PC-3 (cell line): ENCODE results near the gene WSCD2. TPM values are rescaled to one million over a fixed set of nuclear protein-coding genes. Genes with fewer than 3 reads are reported as not detected.

Source experiments
- ATAC-seq: fragments of 200-7000 bp; cut with Tn5 transposase; 2 replicates; pipeline ENCODE4 v1.9.1; 2020; ENCODE audit warnings: mild to moderate bottlenecking, moderate library complexity
- BruUV-seq: library from RNA; stranded (reverse); fragments of 400-500 nt; replicated peaks from 2 replicates; lab custom pipeline; 2021; lab: Mats Ljungman, UMichigan
- CTCF ChIA-PET: fragments of 300-600 bp; sonication (Branson Sonifier 250); formaldehyde crosslinking; loops from one replicate; lab custom pipeline; 2022; ENCODE audit warnings: antibody characterized with exemption; lab: Charles Lee
- POLR2A ChIA-PET: fragments of 300-600 bp; sonication (Branson Sonifier 250); formaldehyde crosslinking; loops from one replicate; lab custom pipeline; 2022; ENCODE audit warnings: antibody characterized with exemption; ENCODE audit not compliant: unreplicated experiment; lab: Charles Lee
- DNase-seq: peaks from one replicate; pipeline ENCODE4 v3.0.0-alpha.2; 2015
- H2AFZ ChIP-seq: fragments of 300-600 bp; sonication (generic); 2 replicates; pipeline ENCODE4 v1.6.0; 2016; ENCODE audit warnings: antibody characterized with exemption, low read length
- H3F3A ChIP-seq: fragments of 300-600 bp; sonication (generic); one replicate; pipeline ENCODE4 v1.6.0; 2017; ENCODE audit warnings: antibody characterized with exemption, low read length, control low read depth, mild to moderate bottlenecking; ENCODE audit not compliant: unreplicated experiment
- H3K27ac ChIP-seq: fragments of 300-600 bp; sonication (generic); 2 replicates; pipeline ENCODE4 v1.5.1; 2016; ENCODE audit warnings: mild to moderate bottlenecking, low read length
- H3K27me3 ChIP-seq: fragments of 300-600 bp; sonication (generic); 2 replicates; pipeline ENCODE4 v1.6.1; 2016; ENCODE audit warnings: low read length, mixed read lengths
- H3K36me3 ChIP-seq: fragments of 300-600 bp; sonication (generic); 2 replicates; pipeline ENCODE4 v1.6.1; 2016; ENCODE audit warnings: low read depth, mixed run types, low read length, mixed read lengths
- H3K4me1 ChIP-seq: fragments of 300-600 bp; sonication (generic); 2 replicates; pipeline ENCODE4 v1.5.1; 2016; ENCODE audit warnings: low read length; ENCODE audit not compliant: insufficient read depth
- H3K4me2 ChIP-seq: fragments of 300-600 bp; sonication (generic); 2 replicates; pipeline ENCODE4 v1.6.0; 2016; ENCODE audit warnings: low read length
- H3K4me3 ChIP-seq: fragments of 300-600 bp; sonication (generic); 2 replicates; pipeline ENCODE4 v1.5.1; 2016; ENCODE audit warnings: mild to moderate bottlenecking, low read length, mixed read lengths
- H3K79me2 ChIP-seq: fragments of 300-600 bp; sonication (generic); 2 replicates; pipeline ENCODE4 v1.6.1; 2017; ENCODE audit warnings: low read length, mixed read lengths
- H3K9ac ChIP-seq: fragments of 300-600 bp; sonication (generic); 2 replicates; pipeline ENCODE4 v1.6.0; 2016; ENCODE audit warnings: mild to moderate bottlenecking, low read length
- H3K9me2 ChIP-seq: fragments of 300-600 bp; sonication (generic); replicated peaks from 2 replicates; pipeline ENCODE4 v1.6.1; 2016; ENCODE audit warnings: mixed run types, low read length, mixed read lengths
- H3K9me3 ChIP-seq: fragments of 300-600 bp; sonication (generic); 2 replicates; pipeline ENCODE4 v1.6.1; 2016; ENCODE audit warnings: low read length, mixed read lengths
- H4K20me1 ChIP-seq: fragments of 300-600 bp; sonication (generic); 2 replicates; pipeline ENCODE4 v1.6.1; 2016; ENCODE audit warnings: low read length, mixed read lengths
- CTCF ChIP-seq: fragments of 300-600 bp; sonication (generic); conservative IDR thresholded peaks from 2 replicates; pipeline ENCODE4 v1.5.1; 2017; ENCODE audit warnings: antibody characterized with exemption, low read depth, mild to moderate bottlenecking, low read length
- EZH2 ChIP-seq: fragments of 300-600 bp; sonication (generic); IDR thresholded peaks from one replicate; pipeline ENCODE4 v1.6.1; 2017; ENCODE audit warnings: antibody characterized with exemption, mild to moderate bottlenecking, low read length; ENCODE audit not compliant: unreplicated experiment
- EZH2phosphoT487 ChIP-seq: fragments of 300-600 bp; sonication (generic); IDR thresholded peaks from 2 replicates; pipeline ENCODE4 v1.6.1; 2018; ENCODE audit warnings: mild to moderate bottlenecking, antibody characterized with exemption, low read length, borderline replicate concordance
- intact Hi-C: fragments of 100-400 bp; cut with micrococcal nuclease; formaldehyde crosslinking; loops from 2 replicates; pipeline ENCODE4 v1.9.0; 2023
- total RNA-seq: library from RNA; depleted of rRNA; stranded (reverse); fragments of >200 nt; gene quantifications from 2 replicates; pipeline ENCODE4 v1.2.3, GENCODE V29; 2014

Gene WSCD2
- total RNA-seq, 1 experiment from 2014 or later, result not detected

DNA sequence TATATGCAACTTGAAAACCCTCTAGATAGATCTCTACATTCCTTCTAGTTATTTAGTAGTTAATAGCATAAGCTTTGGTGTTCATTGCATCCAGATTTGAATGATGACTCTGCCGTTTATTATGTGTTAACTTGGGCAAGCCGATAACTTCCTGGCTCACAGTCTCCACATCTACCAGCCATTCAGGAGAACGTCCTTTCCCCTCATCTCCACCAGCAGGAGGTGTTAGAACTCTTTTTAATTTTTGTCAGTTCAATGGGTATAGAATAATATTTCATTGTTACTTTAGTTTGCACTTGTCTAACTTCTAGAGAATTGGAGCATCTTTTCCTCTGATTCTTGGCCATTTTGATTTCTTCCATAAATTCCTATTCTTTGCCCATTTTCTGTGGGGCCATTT, 30.0 kb upstream of the WSCD2 start:
- H3K27ac ChIP-seq, result no peak overlapping the region
- H3K27me3 ChIP-seq, result peaks cover 12% of the 10 kb centered on the region; the same call in 1 of the 2 replicates
- no peak overlapping the region for H3K4me2 ChIP-seq
- no peak overlapping the region for H3K9ac ChIP-seq
- no peak overlapping the region for H2AFZ ChIP-seq
- ATAC-seq (no peak), DNase-seq (peak; percentile 19)
- ChIA-PET POLR2A (no interaction called here), CTCF (no interaction called here)
- intact Hi-C loops, result no loop called here
- no peaks in the 10 kb centered on the region for H4K20me1 ChIP-seq
- no peak for TF ChIP-seq EZH2
- TF ChIP-seq CTCF, result peak; percentile 37; the same call in 1 of the 2 replicates
- no peak for TF ChIP-seq EZH2phosphoT487
- H3K9me3 ChIP-seq, result no peaks in the 10 kb centered on the region
- no peaks in the 10 kb centered on the region for H3F3A ChIP-seq
- H3K79me2 ChIP-seq, result no peaks in the 10 kb centered on the region
- H3K36me3 ChIP-seq, result no peaks in the 10 kb centered on the region
- BruUV-seq, result no TSS peak
- H3K9me2 ChIP-seq, result no peaks in the 10 kb centered on the region
- no peaks in the 10 kb centered on the region for H3K4me1 ChIP-seq
- no peak overlapping the region for H3K4me3 ChIP-seq

DNA sequence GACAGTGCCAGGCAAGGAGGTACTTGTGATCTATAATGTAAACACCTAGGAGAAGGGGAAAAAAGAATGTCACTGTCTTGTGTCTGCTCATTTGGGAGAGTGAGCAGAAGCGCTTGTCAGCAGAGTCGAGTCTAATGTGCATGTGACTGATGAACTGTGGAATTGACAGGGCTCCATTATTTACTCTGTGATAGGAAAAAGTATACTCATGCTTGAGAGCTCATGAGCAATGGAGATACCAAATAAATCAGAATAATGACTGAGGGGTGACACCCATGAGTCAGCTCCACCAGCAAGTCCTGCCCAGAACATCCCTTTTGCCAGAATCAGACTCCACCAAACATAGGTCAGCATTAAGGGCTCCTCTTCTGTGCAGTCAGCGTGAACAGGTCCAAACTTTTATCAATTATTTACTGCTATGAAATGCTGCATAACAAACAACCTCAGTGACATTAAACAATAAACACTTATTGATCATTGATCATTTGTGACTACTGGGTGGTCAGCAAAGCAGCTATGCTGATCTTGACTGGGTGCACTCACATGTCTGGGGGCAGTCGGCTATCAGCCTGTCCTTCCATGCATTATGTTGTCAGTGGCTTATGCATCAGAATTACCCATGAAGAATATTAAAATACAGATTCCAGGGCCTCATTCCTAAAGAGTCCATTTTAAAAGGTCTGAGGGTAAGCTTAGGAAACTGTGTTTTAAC, 29.2 kb upstream of the WSCD2 start:
- DNase-seq, result no peak
- H3K27ac ChIP-seq, result no peak overlapping the region
- H3K36me3 ChIP-seq, result no peaks in the 10 kb centered on the region
- no peak overlapping the region for H3K4me2 ChIP-seq
- no peaks in the 10 kb centered on the region for H3K9me2 ChIP-seq
- ChIA-PET POLR2A (no interaction called here), CTCF (no interaction called here)
- no peak overlapping the region for H3K9ac ChIP-seq
- H4K20me1 ChIP-seq, result no peaks in the 10 kb centered on the region
- intact Hi-C loops, result no loop called here
- no TSS peak for BruUV-seq
- no peak overlapping the region for H3K4me3 ChIP-seq
- no peaks in the 10 kb centered on the region for H3F3A ChIP-seq
- no peaks in the 10 kb centered on the region for H3K4me1 ChIP-seq
- TF ChIP-seq EZH2phosphoT487, result no peak
- TF ChIP-seq CTCF, result no peak
- TF ChIP-seq EZH2, result no peak
- ATAC-seq, result no peak
- peaks cover 4% of the 10 kb centered on the region; the same call in 1 of the 2 replicates for H3K27me3 ChIP-seq
- no peaks in the 10 kb centered on the region for H3K79me2 ChIP-seq
- no peaks in the 10 kb centered on the region for H3K9me3 ChIP-seq
- H2AFZ ChIP-seq, result no peak overlapping the region

- Histone ChIP-seq H4K20me1 (no peaks in the 10 kb centered on the region), H3K4me1 (no peaks in the 10 kb centered on the region), H3K27me3 (no peaks in the 10 kb centered on the region), H2AFZ (no peak overlapping the region), H3K9me2 (no peaks in the 10 kb centered on the region), H3K9me3 (no peaks in the 10 kb centered on the region), H3K27ac (no peak overlapping the region), H3K9ac (no peak overlapping the region), H3K79me2 (no peaks in the 10 kb centered on the region), H3K36me3 (no peaks in the 10 kb centered on the region), H3K4me3 (no peak overlapping the region), H3F3A (no peaks in the 10 kb centered on the region), H3K4me2 (no peak overlapping the region)
- intact Hi-C loops, result no loop called here
- TF ChIP-seq EZH2 (no peak), CTCF (no peak), EZH2phosphoT487 (no peak)
- BruUV-seq, result no TSS peak
- ATAC-seq (no peak), DNase-seq (no peak)
- POLR2A ChIA-PET, result no interaction called here
- CTCF ChIA-PET, result no interaction called here
Measured at GRCh38 chr12:108101605-108102175, 27.4 kb upstream of the WSCD2 start.
